NB4 (cell line): Measurements from ENCODE around the gene TBL2.

Experiments
- CTCF ChIP-seq: IDR thresholded peaks from one replicate; pipeline ENCODE4 v1.5.1; 2012; ENCODE audit warnings: low read depth, low read length
- MAX ChIP-seq: IDR thresholded peaks from 2 replicates; pipeline ENCODE4 v1.6.1; 2011; ENCODE audit warnings: low read depth, low read length
- MYC ChIP-seq: IDR thresholded peaks from 2 replicates; pipeline ENCODE4 v1.6.1; 2011; ENCODE audit warnings: low read depth, low read length
- POLR2A ChIP-seq: IDR thresholded peaks from 2 replicates; pipeline ENCODE4 v1.6.1; 2011; ENCODE audit warnings: mild to moderate bottlenecking; ENCODE audit not compliant: insufficient read length; ENCODE audit errors: extremely low read depth

GRCh38 chr7:73578342-73579128 is at the start of gene TBL2:
- TF ChIP-seq POLR2A, result peak; percentile 99
- TF ChIP-seq MAX, result peak; percentile 80
- TF ChIP-seq CTCF, result no peak
- peak; percentile 84 for TF ChIP-seq MYC
